K562 (cell line): ENCODE measurements around the gene ZSWIM4. TPM values are rescaled to one million over a fixed set of nuclear protein-coding genes. Genes with fewer than 3 reads are reported as not detected.

Source experiments
- ATAC-seq: fragments of 200-7000 bp; cut with Tn5 transposase; 3 replicates; pipeline ENCODE4 v1.9.1; 2020; ENCODE audit warnings: moderate library complexity
- BruUV-seq: library from RNA; stranded (reverse); fragments of 400-500 nt; replicated peaks from 2 replicates; lab custom pipeline; 2021; lab: Mats Ljungman, UMichigan
- CTCF ChIA-PET: fragments of 300-600 bp; formaldehyde crosslinking; extraction: SDS; loops from one replicate; lab custom pipeline; 2021; ENCODE audit warnings: low intra/inter-chr PET ratio; lab: Yijun Ruan, JAX
- POLR2A ChIA-PET: fragments of 300-600, 350-650 bp; sonication (Branson Sonifier 250); formaldehyde crosslinking; extraction: SDS; loops from one replicate; lab custom pipeline; 2021; ENCODE audit warnings: antibody characterized with exemption, inconsistent platforms; lab: Yijun Ruan, JAX
- DNase-seq, 4 experiments: peaks; one replicate each; pipeline versions ENCODE4 v3.0.0 to v3.0.0-alpha.2; 2011 to 2018; ENCODE audit warnings: low spot score in 3 of 4, mixed read lengths in 3 of 4; ENCODE audit errors: extremely low read depth in 1 of 4
- FAIRE-seq: peaks from 2 replicates; lab custom pipeline; 2011; peaks lifted over from hg19 to GRCh38; lab: Jason Lieb, UNC
- H2AFZ ChIP-seq: 2 replicates; pipeline ENCODE4 v1.6.0; 2011; ENCODE audit warnings: low read depth, low read length, control low read depth, inconsistent platforms
- H3K27ac ChIP-seq: fragments of 200-600 bp; 3 replicates; pipeline ENCODE4 v1.8.0; 2011; ENCODE audit warnings: low read depth, mild to moderate bottlenecking, control low read depth, inconsistent platforms, low read length, moderate library complexity, mixed read lengths; ENCODE audit errors: extremely low read depth
- H3K27me3 ChIP-seq, 2 experiments: fragments of 300-600 bp in 1 of 2; 2 replicates in 1 of 2; 3 replicates in 1 of 2; pipeline versions ENCODE4 v1.6.0 to v1.8.0; 2011; ENCODE audit warnings: inconsistent platforms in 2 of 2, low read length in 2 of 2, mild to moderate bottlenecking in 1 of 2, mixed read lengths in 1 of 2, moderate library complexity in 1 of 2; ENCODE audit not compliant: control insufficient read depth in 2 of 2, insufficient read depth in 2 of 2
- H3K36me3 ChIP-seq: fragments of 300-600 bp; 3 replicates; pipeline ENCODE4 v1.8.0; 2011; ENCODE audit warnings: mild to moderate bottlenecking, low read length, inconsistent platforms; ENCODE audit not compliant: control insufficient read depth, insufficient read depth
- H3K4me1 ChIP-seq, 2 experiments: fragments of 200-600 bp in 1 of 2; replicated peaks in 1 of 2; 2 replicates in 1 of 2; 3 replicates in 1 of 2; pipeline versions ENCODE4 v1.5.1 to v1.8.0; 2011; ENCODE audit warnings: inconsistent platforms in 2 of 2, low read length in 2 of 2, mild to moderate bottlenecking in 1 of 2, mixed read lengths in 1 of 2, moderate library complexity in 1 of 2; ENCODE audit not compliant: control insufficient read depth in 2 of 2, insufficient read depth in 2 of 2
- H3K4me2 ChIP-seq: 2 replicates; pipeline ENCODE4 v1.6.1; 2011; ENCODE audit warnings: low read length, control low read depth, inconsistent platforms, mixed read lengths; ENCODE audit not compliant: insufficient read depth
- H3K4me3 ChIP-seq: fragments of 200-600 bp; sonication (generic), shearing (Covaris generic); 2 replicates; pipeline ENCODE4 v1.5.1; 2016; ENCODE audit warnings: control low read depth, inconsistent platforms
- H3K79me2 ChIP-seq: fragments of 200-600 bp; 3 replicates; pipeline ENCODE4 v1.8.0; 2011; ENCODE audit warnings: low read length, inconsistent platforms; ENCODE audit not compliant: control insufficient read depth, insufficient read depth
- H3K9ac ChIP-seq, 2 experiments: 2 replicates each; pipeline versions ENCODE4 v1.6.0 to v1.6.1; 2011; ENCODE audit warnings: low read depth in 2 of 2, low read length in 2 of 2, control low read depth in 1 of 2, inconsistent platforms in 1 of 2, mild to moderate bottlenecking in 1 of 2, mixed read lengths in 1 of 2; ENCODE audit not compliant: insufficient read depth in 1 of 2
- H3K9me1 ChIP-seq: one replicate; pipeline ENCODE4 v1.6.0; 2011; ENCODE audit warnings: inconsistent platforms, mild to moderate bottlenecking, low read length, moderate library complexity; ENCODE audit not compliant: control insufficient read depth, insufficient read depth
- H3K9me3 ChIP-seq: replicated peaks from 2 replicates; pipeline ENCODE4 v1.5.1; 2011; ENCODE audit warnings: low read depth, low read length, inconsistent platforms; ENCODE audit not compliant: control insufficient read depth, insufficient read depth
- H4K20me1 ChIP-seq: replicated peaks from 2 replicates; pipeline ENCODE4 v1.6.1; 2011; ENCODE audit warnings: low read length, inconsistent platforms, mixed read lengths; ENCODE audit not compliant: control insufficient read depth, insufficient read depth
- DPF2 ChIP-seq: fragments of 450-650 bp; IDR thresholded peaks from 2 replicates; pipeline ENCODE4 v1.6.1; 2016
- HDAC8 ChIP-seq: fragments of 450-650 bp; IDR thresholded peaks from 2 replicates; pipeline ENCODE4 v1.6.1; 2016; ENCODE audit warnings: mild to moderate bottlenecking, missing genetic modification characterization, moderate library complexity, missing compliant biosample characterization
- JUND ChIP-seq, 2 experiments: IDR thresholded peaks; 2 replicates in 1 of 2; 3 replicates in 1 of 2; pipeline ENCODE4 v1.6.1; 2011; ENCODE audit warnings: borderline replicate concordance in 2 of 2, low read depth in 2 of 2, low read length in 2 of 2, improper control_type of control experiment in 1 of 2, missing biosample characterization in 1 of 2, missing genetic modification characterization in 1 of 2, missing genetic modification reagents in 1 of 2
- ZZZ3 ChIP-seq: fragments of 450-650 bp; IDR thresholded peaks from 2 replicates; pipeline ENCODE4 v1.6.1; 2016; ENCODE audit warnings: antibody characterized with exemption, mild to moderate bottlenecking, moderate library complexity
- whole genome bisulfite sequencing: fragments of 100-300 bp; shearing (Covaris generic); methylation state at CpG from one replicate; pipeline ENCODE4 v1.1.6; 2016; ENCODE audit warnings: low coverage, mixed read lengths; ENCODE audit not compliant: insufficient coverage; ENCODE audit errors: missing lambda C conversion rate; 5-methylcytosine and 5-hydroxymethylcytosine counted together
- in situ Hi-C: fragments of 300-500 bp; cut with MboI; formaldehyde crosslinking; loops from 4 replicates; pipeline ENCODE4 v1.15.0; 2018; ENCODE audit warnings: inconsistent platforms, mixed read lengths
- intact Hi-C: fragments of 100-400 bp; cut with micrococcal nuclease; formaldehyde crosslinking; loops from 2 replicates; pipeline ENCODE4 v1.14.2; 2022
- polyA plus RNA-seq, 8 experiments: library from polyadenylated mRNA; depleted of rRNA in 4 of 8; stranded (reverse) in 5 of 8; unstranded in 3 of 8; fragments of >200 nt; fragmentation: Nextera tagmentation in 2 of 8; fragmentation: Illumina TruSeq in 1 of 8; extraction: Ambion mirVana in 2 of 8; extraction: Trizol in 1 of 8; gene quantifications; 2 replicates each; pipeline versions ENCODE4 v1.2.1 to v1.2.3, GENCODE V29; 2011 to 2014; ENCODE audit warnings: inconsistent platforms in 1 of 8, missing spikeins in 1 of 8
- total RNA-seq, 7 experiments: library from RNA; depleted of rRNA in 6 of 7; stranded (reverse); fragments of >200 nt in 6 of 7; fragmentation: Illumina TruSeq in 2 of 7; extraction: Trizol in 2 of 7; gene quantifications; 2 replicates each; pipeline versions ENCODE4 v1.2.1 to v1.2.3, GENCODE V29; 2011 to 2021; ENCODE audit warnings: low replicate concordance in 1 of 7
- TF ChIP-seq, protein P1 (sequence below): fragments of 450-650 bp; formaldehyde crosslinking; IDR thresholded peaks from 2 replicates; pipeline ENCODE4 v1.4.0; 2020; ENCODE audit warnings: mild to moderate bottlenecking, moderate library complexity
- TF ChIP-seq, protein P2 (sequence below), 2 experiments: fragments of 450-650 bp in 1 of 2; sonication (generic) in 1 of 2; formaldehyde crosslinking in 1 of 2; IDR thresholded peaks in 1 of 2; conservative IDR thresholded peaks in 1 of 2; 2 replicates each; pipeline versions ENCODE4 v1.6.1 to v1.8.1; 2016 to 2023; ENCODE audit warnings: mild to moderate bottlenecking in 2 of 2, moderate library complexity in 2 of 2, inconsistent platforms in 1 of 2, missing genetic modification reagents in 1 of 2
- TF ChIP-seq, protein P3 (sequence below): sonication (generic); formaldehyde crosslinking; IDR thresholded peaks from 2 replicates; pipeline ENCODE4 v1.8.0; 2022; ENCODE audit warnings: mild to moderate bottlenecking, missing genetic modification reagents

The ZSWIM4 gene
- total and polyA plus RNA-seq, 9 of the 15 experiments (the other 6 are each of a cell fraction or from before 2014, with no cell fraction given): 0.25 to 3.7 (median 0.79) TPM; not detected in 2

DNA sequence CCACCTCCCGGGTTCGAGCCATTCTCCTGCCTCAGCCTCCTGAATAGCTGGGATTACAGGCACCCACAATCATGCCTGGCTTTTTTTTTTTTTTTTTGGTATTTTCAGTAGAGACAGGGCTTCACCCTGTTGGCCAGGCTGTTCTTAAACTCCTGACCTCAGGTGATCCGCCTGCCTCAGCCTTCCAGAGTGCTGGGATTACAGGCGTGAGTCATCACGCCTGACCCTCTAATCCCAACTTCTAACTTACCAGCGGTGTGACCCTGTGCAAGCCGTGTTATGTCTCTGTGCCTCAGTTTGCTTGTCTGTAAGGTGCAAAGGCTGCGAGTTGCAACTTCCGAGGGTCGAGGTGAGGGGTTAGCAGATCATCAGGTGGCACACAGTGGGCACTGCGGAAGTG, 17.3 kb downstream of the ZSWIM4 start:
- H3K9me1 ChIP-seq: no peaks in the 10 kb centered on the region
- peak overlapping the region in 1 of 2 experiments; percentile 3; a peak in 1 of 4 replicates for H3K9ac ChIP-seq
- DNase-seq (no peak), ATAC-seq (no peak), FAIRE-seq (no peak)
- CTCF ChIA-PET: no interaction called here
- no TSS peak for BruUV-seq
- 28% methylated on average over 8 of the region's 11 CpGs for WGBS
- H3K4me3 ChIP-seq: no peak overlapping the region
- H3K27ac ChIP-seq: no peak overlapping the region
- no peaks in the 10 kb centered on the region for H3K9me3 ChIP-seq
- in situ Hi-C loops (no loop called here), intact Hi-C loops (no loop called here)
- H3K4me1 ChIP-seq: peaks cover 0 to 25% of the 10 kb centered on the region in 2 experiments; a peak in 3 of 5 replicates
- TF ChIP-seq DPF2 (0 out of 2 replicates have a peak, but pooled peaks have one; percentile 26), HDAC8 (tag) (no peak), JUND (IDR thresholded peaks at IDR 0.05; ENCODE audit: borderline replicate concordance, low read depth, low read length) (peak; percentile 58; the same call in 1 of the 2 replicates), JUND (tag; IDR thresholded peaks at IDR 0.05; ENCODE audit: borderline replicate concordance, low read depth, low read length) (no peak; the same call in 2 of the 3 replicates), ZZZ3 (no peak)
- TF ChIP-seq, protein P1, sequence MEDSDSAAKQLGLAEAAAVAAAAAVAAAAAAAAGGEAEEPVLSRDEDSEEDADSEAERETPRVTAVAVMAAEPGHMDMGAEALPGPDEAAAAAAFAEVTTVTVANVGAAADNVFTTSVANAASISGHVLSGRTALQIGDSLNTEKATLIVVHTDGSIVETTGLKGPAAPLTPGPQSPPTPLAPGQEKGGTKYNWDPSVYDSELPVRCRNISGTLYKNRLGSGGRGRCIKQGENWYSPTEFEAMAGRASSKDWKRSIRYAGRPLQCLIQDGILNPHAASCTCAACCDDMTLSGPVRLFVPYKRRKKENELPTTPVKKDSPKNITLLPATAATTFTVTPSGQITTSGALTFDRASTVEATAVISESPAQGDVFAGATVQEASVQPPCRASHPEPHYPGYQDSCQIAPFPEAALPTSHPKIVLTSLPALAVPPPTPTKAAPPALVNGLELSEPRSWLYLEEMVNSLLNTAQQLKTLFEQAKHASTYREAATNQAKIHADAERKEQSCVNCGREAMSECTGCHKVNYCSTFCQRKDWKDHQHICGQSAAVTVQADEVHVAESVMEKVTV (CRISPR knock-in tag): no peak
- TF ChIP-seq, protein P2, sequence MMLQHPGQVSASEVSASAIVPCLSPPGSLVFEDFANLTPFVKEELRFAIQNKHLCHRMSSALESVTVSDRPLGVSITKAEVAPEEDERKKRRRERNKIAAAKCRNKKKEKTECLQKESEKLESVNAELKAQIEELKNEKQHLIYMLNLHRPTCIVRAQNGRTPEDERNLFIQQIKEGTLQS (IDR thresholded peaks at IDR 0.05): peak; percentile 60
- TF ChIP-seq, protein P2 (CRISPR knock-in tag; conservative IDR thresholded peaks at IDR 0.05): no peak
- TF ChIP-seq, protein P3, sequence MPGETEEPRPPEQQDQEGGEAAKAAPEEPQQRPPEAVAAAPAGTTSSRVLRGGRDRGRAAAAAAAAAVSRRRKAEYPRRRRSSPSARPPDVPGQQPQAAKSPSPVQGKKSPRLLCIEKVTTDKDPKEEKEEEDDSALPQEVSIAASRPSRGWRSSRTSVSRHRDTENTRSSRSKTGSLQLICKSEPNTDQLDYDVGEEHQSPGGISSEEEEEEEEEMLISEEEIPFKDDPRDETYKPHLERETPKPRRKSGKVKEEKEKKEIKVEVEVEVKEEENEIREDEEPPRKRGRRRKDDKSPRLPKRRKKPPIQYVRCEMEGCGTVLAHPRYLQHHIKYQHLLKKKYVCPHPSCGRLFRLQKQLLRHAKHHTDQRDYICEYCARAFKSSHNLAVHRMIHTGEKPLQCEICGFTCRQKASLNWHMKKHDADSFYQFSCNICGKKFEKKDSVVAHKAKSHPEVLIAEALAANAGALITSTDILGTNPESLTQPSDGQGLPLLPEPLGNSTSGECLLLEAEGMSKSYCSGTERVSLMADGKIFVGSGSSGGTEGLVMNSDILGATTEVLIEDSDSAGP (CRISPR knock-in tag): no peak
- H2AFZ ChIP-seq: no peak overlapping the region
- no peaks in the 10 kb centered on the region for H3K36me3 ChIP-seq
- H3K79me2 ChIP-seq: no peaks in the 10 kb centered on the region
- no peak overlapping the region for H3K4me2 ChIP-seq
- no peaks in the 10 kb centered on the region for H4K20me1 ChIP-seq
- POLR2A ChIA-PET: interaction anchor here (0.6 kb wide), 2 partner anchors 466 to 1859 kb away, joined by 3 to 5 read pairs; no protein-coding TSS in a partner anchor
- H3K27me3 ChIP-seq: no peaks in the 10 kb centered on the region
